ENCODE results near the gene GPR153. TPM values are rescaled to one million over a fixed set of nuclear protein-coding genes. Genes with fewer than 3 reads are reported as not detected.

Gene GPR153
- total and polyA plus RNA-seq, 9 donors, result 4.2 to 42.0 (median 13.7) TPM

- no peak for DNase-seq
- Histone ChIP-seq H3K4me1 (ENCODE audit: insufficient read depth) (peaks cover 6% of the 10 kb centered on the region), H3K27me3 (no peaks in the 10 kb centered on the region), H3K27ac (no peak overlapping the region), H3K9me3 (no peaks in the 10 kb centered on the region), H3K36me3 (no peaks in the 10 kb centered on the region), H3K4me3 (no peak overlapping the region)
- intact Hi-C loops (cut with DNase I), result no loop called here
- TF ChIP-seq POLR2A (IDR thresholded peaks at IDR 0.05) (no peak), CTCF (IDR thresholded peaks at IDR 0.05) (no peak), EP300 (IDR thresholded peaks at IDR 0.05) (no peak)
- 92 to 97% (median 93%) methylated on average over 29 of the region's 29 CpGs for WGBS, 3 donors
These were observed 50.1 kb downstream of the GPR153 start for GRCh38 chr1:6210591-6211355.

- 85 to 90% (median 87%) methylated on average over 17 of the region's 17 CpGs for WGBS, 3 donors
- H3K27ac ChIP-seq, result no peak overlapping the region
- no peak overlapping the region for H3K4me3 ChIP-seq
- no peaks in the 10 kb centered on the region for H3K27me3 ChIP-seq
- intact Hi-C loops (cut with DNase I), result loop anchor here in 1 of 4 donors (10.0 kb wide), 1 partner anchor 155 kb away; no protein-coding TSS in a partner anchor
- H3K4me1 ChIP-seq (ENCODE audit: insufficient read depth), result peaks cover 11% of the 10 kb centered on the region
- no peaks in the 10 kb centered on the region for H3K36me3 ChIP-seq
- DNase-seq, result no peak
- TF ChIP-seq EP300 (IDR thresholded peaks at IDR 0.05), result no peak
- no peak for TF ChIP-seq CTCF (IDR thresholded peaks at IDR 0.05)
- no peak for TF ChIP-seq POLR2A (IDR thresholded peaks at IDR 0.05)
- H3K9me3 ChIP-seq, result no peaks in the 10 kb centered on the region
These were observed 51.0 kb downstream of the GPR153 start for GRCh38 chr1:6209661-6210580.

GRCh38 chr1:6208723-6209660 is 51.9 kb downstream of the GPR153 start:
- TF ChIP-seq EP300 (IDR thresholded peaks at IDR 0.05), result no peak
- peak; percentile 26 to 50 (median 28) for TF ChIP-seq CTCF (IDR thresholded peaks at IDR 0.05)
- intact Hi-C loops (cut with DNase I), result loop anchor here in 1 of 4 donors (10.0 kb wide), 1 partner anchor 154 kb away; no protein-coding TSS in a partner anchor
- Histone ChIP-seq H3K27ac (no peak overlapping the region), H3K4me1 (ENCODE audit: insufficient read depth) (peaks cover 13% of the 10 kb centered on the region), H3K27me3 (no peaks in the 10 kb centered on the region), H3K4me3 (peak overlapping the region; percentile 19), H3K36me3 (no peaks in the 10 kb centered on the region), H3K9me3 (no peaks in the 10 kb centered on the region)
- peak in 2 of 5 donors; percentile 48 to 58 for DNase-seq
- WGBS, 3 donors, result 10 to 18% (median 10%) methylated on average over 74 to 99 of the region's 99 CpGs
